Stimulated activated CD4-positive, alpha-beta T cell treated with anti-CD3 and anti-CD28 coated beads, Interleukin-12 subunit alpha, Interleukin-12 subunit beta, amount 100 ng/mL, for 4 hours (primary cell): ENCODE measurements around the gene SOAT2.
"Not testable (repeated sequence)": the region's sequence is repeated elsewhere in the genome, so short reads cannot be mapped to it uniquely, and the experiment has no call there.

Source experiments
- DNase-seq: peaks from one replicate; pipeline ENCODE4 v3.0.0-alpha.2; 2020

Gene SOAT2

GRCh38 chr12:53090105-53090504 is 13.2 kb upstream of the SOAT2 start:
- no peak for DNase-seq

GRCh38 chr12:53090554-53090953 is 12.7 kb upstream of the SOAT2 start:
- DNase-seq, result no peak

GRCh38 chr12:53091756-53092155 is 11.5 kb upstream of the SOAT2 start:
- DNase-seq, result no peak

GRCh38 chr12:53093777-53094393 is 9.4 kb upstream of the SOAT2 start:
- DNase-seq, result no peak

- no peak for DNase-seq
These were observed 8.9 kb upstream of the SOAT2 start for GRCh38 chr12:53094394-53094787.

- not testable (repeated sequence) for DNase-seq
These were observed 8.3 kb upstream of the SOAT2 start for GRCh38 chr12:53094796-53095595.

GRCh38 chr12:53095596-53095895 is 7.7 kb upstream of the SOAT2 start:
- not testable (repeated sequence) for DNase-seq

- DNase-seq, result no peak
These were observed 7.1 kb upstream of the SOAT2 start for GRCh38 chr12:53096089-53096741.

GRCh38 chr12:53096759-53097158 is 6.5 kb upstream of the SOAT2 start:
- no peak for DNase-seq

GRCh38 chr12:53097207-53097563 is 6.1 kb upstream of the SOAT2 start:
- no peak for DNase-seq

- peak; percentile 53 for DNase-seq
These were observed 5.5 kb upstream of the SOAT2 start, which contains the start of gene IGFBP6 for GRCh38 chr12:53097564-53098353. Gene IGFBP6 (plus strand): TSS chr12:53097667. CDS start chr12:53097718, 51 bp downstream.

GRCh38 chr12:53098354-53098981 is 4.8 kb upstream of the SOAT2 start:
- DNase-seq, result no peak

GRCh38 chr12:53099071-53099882 is 4.0 kb upstream of the SOAT2 start:
- peak; percentile 85 for DNase-seq

- no peak for DNase-seq
These were observed 2.7 kb upstream of the SOAT2 start for GRCh38 chr12:53100466-53101151.

- no peak for DNase-seq
These were observed 2.0 kb upstream of the SOAT2 start for GRCh38 chr12:53101266-53101665.

GRCh38 chr12:53101931-53102781 is 1.1 kb upstream of the SOAT2 start:
- DNase-seq, result no peak

GRCh38 chr12:53103860-53104305 is 597 bp downstream of the SOAT2 start:
- DNase-seq, result no peak

GRCh38 chr12:53105256-53105655 is 2.0 kb downstream of the SOAT2 start:
- no peak for DNase-seq

GRCh38 chr12:53105712-53106439 is 2.6 kb downstream of the SOAT2 start:
- no peak for DNase-seq

GRCh38 chr12:53107122-53107521 is 3.8 kb downstream of the SOAT2 start:
- no peak for DNase-seq
